Gastroesophageal sphincter (tissue), 3 donors: ENCODE results near the gene LAMTOR1.

ENCODE experiments used
- CTCF ChIP-seq, 4 experiments: fragments of 200-600 bp in 2 of 4; fragments of 450-650 bp in 2 of 4; sonication (generic) in 1 of 4; IDR thresholded peaks; one replicate each; pipeline ENCODE4 v1.5.1; 2017 to 2019; ENCODE audit warnings: antibody characterized with exemption in 4 of 4, mild to moderate bottlenecking in 2 of 4, moderate library complexity in 2 of 4
- POLR2A ChIP-seq, 2 donors: fragments of 450-650 bp; IDR thresholded peaks; one replicate each; pipeline ENCODE4 v1.6.1; 2017; ENCODE audit warnings: antibody characterized with exemption in 2 of 2, mild to moderate bottlenecking in 2 of 2, moderate library complexity in 1 of 2

DNA sequence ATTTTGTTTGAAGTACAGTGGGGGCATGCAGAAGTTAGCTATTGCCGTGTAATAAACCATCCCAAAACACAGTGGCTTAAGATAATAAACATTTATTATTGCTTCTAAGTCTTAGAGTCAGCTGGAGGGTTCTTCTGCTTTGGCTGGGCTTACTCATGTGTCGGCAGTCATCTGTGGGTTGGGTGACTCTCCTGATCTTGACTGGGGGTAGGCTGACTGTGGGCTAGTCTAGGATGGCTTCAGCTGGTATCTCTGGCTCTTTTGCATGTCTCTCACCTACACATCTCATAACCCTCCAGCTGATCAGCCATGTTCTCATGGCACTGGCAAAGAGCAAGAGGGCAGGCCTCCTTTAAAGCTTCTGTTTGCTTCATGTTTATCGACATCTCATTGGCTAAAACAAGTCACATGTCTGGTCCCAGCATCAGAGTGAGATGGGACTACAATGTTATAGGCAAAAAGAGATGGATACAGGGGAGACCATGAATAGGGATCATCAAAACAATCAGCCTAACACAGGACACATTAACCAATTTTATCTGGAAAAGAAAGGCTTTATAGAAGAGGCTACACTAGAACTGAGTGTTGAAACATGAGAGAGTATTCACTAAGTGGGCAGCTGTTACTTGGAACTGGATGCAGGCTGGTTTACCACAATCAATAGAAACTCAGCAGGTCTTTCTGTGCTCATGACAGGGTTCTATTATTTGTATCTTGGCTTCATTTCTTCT lies 17.3 kb downstream of the LAMTOR1 start:
- TF ChIP-seq CTCF (IDR thresholded peaks at IDR 0.05): no peak
- TF ChIP-seq POLR2A (IDR thresholded peaks at IDR 0.05): no peak
